HG03558 (cell line): Measurements from ENCODE around the gene PLSCR3.

Experiments used
- ATAC-seq: cut with Tn5 transposase; IDR thresholded peaks from one replicate; pipeline ENCODE4 v1.9.1; 2021; ENCODE audit warnings: moderate number of reproducible peaks; ENCODE audit not compliant: unreplicated experiment; ENCODE audit errors: extremely low read depth

Gene PLSCR3

GRCh38 chr17:7426896-7427489, 32.7 kb upstream of the PLSCR3 start:
- no peak for ATAC-seq

GRCh38 chr17:7426203-7426863, 32.0 kb upstream of the PLSCR3 start:
- no peak for ATAC-seq

- ATAC-seq, result no peak
Observed at GRCh38 chr17:7425756-7426155, 31.4 kb upstream of the PLSCR3 start.

GRCh38 chr17:7425316-7425715, 31.0 kb upstream of the PLSCR3 start, which contains the start of gene SPEM2:
Gene SPEM2 (plus strand): TSS chr17:7425616. CDS start chr17:7425689, 73 bp downstream.
- no peak for ATAC-seq

- no peak for ATAC-seq
Observed at GRCh38 chr17:7423679-7424078, 29.4 kb upstream of the PLSCR3 start.

GRCh38 chr17:7421186-7421585, 26.9 kb upstream of the PLSCR3 start:
- ATAC-seq, result no peak

- no peak for ATAC-seq
Observed at GRCh38 chr17:7419819-7420610, 25.7 kb upstream of the PLSCR3 start, which contains the start of gene SPEM1. Gene SPEM1 (plus strand): TSS chr17:7420324. CDS start chr17:7420385, 61 bp downstream.

- ATAC-seq, result no peak
Observed at GRCh38 chr17:7418472-7419152, 24.3 kb upstream of the PLSCR3 start.

GRCh38 chr17:7417056-7417655, 22.8 kb upstream of the PLSCR3 start:
- ATAC-seq, result no peak

GRCh38 chr17:7416323-7416722, 22.0 kb upstream of the PLSCR3 start:
- no peak for ATAC-seq

- no peak for ATAC-seq
Observed at GRCh38 chr17:7415784-7416183, 21.5 kb upstream of the PLSCR3 start.

GRCh38 chr17:7414837-7415236, 20.5 kb upstream of the PLSCR3 start:
- no peak for ATAC-seq

- no peak for ATAC-seq
Observed at GRCh38 chr17:7413346-7413985, 19.1 kb upstream of the PLSCR3 start.

GRCh38 chr17:7411427-7411750, 17.1 kb upstream of the PLSCR3 start:
- ATAC-seq, result no peak

- no peak for ATAC-seq
Observed at GRCh38 chr17:7410634-7411426, 16.5 kb upstream of the PLSCR3 start.

GRCh38 chr17:7409716-7410115, 15.4 kb upstream of the PLSCR3 start:
- no peak for ATAC-seq

GRCh38 chr17:7408863-7409262, 14.5 kb upstream of the PLSCR3 start:
- ATAC-seq, result no peak

- no peak for ATAC-seq
Observed at GRCh38 chr17:7408252-7408727, 14.0 kb upstream of the PLSCR3 start.
